Mucosa of descending colon (tissue), 3 donors: Measurements from ENCODE around the gene SHISAL1. TPM values are rescaled to one million over a fixed set of nuclear protein-coding genes. Genes with fewer than 3 reads are reported as not detected.

Experiments used
- ATAC-seq: fragments of 200-7000 bp; cut with Tn5 transposase; one replicate; pipeline ENCODE4 v1.9.1; 2020; ENCODE audit warnings: mild to moderate bottlenecking, moderate library complexity
- DNase-seq, 3 donors: peaks; one replicate each; pipeline ENCODE4 v3.0.0-alpha.2; 2020
- H3K36me3 ChIP-seq: fragments of 200-600 bp; one replicate; pipeline ENCODE4 v1.8.0; 2021; ENCODE audit warnings: low read depth, mild to moderate bottlenecking
- H3K4me1 ChIP-seq: fragments of 200-600 bp; one replicate; pipeline ENCODE4 v1.8.0; 2021; ENCODE audit warnings: low read depth, mild to moderate bottlenecking
- H3K4me3 ChIP-seq: fragments of 200-600 bp; one replicate; pipeline ENCODE4 v1.8.0; 2021; ENCODE audit warnings: mild to moderate bottlenecking
- H3K9me3 ChIP-seq: fragments of 200-600 bp; one replicate; pipeline ENCODE4 v1.8.0; 2021; ENCODE audit warnings: mild to moderate bottlenecking
- intact Hi-C, 2 donors: fragments of 100-400 bp; cut with DNase I in 1 of 2; cut with micrococcal nuclease in 1 of 2; formaldehyde crosslinking; loops; one replicate each; pipeline versions ENCODE4 v1.11.0 to v1.11.1; 2022; cut with DNase I, micrococcal nuclease
- total RNA-seq, 3 donors: library from RNA; stranded (reverse); fragmentation: NEBNext Ultra II Directional in 2 of 3; extraction: Animal tissue kit (Norgen Biotek cat#: 25700) in 2 of 3; gene quantifications; one replicate each; pipeline versions ENCODE4 v1.2.1 to v1.2.4, GENCODE V29; 2021 to 2023
- TF ChIP-seq, protein P1 (sequence below): fragments of 200-600 bp; IDR thresholded peaks from one replicate; pipeline ENCODE4 v1.8.0; 2022; ENCODE audit warnings: antibody characterized with exemption, mild to moderate bottlenecking
- donor health status: DM: no; HTN: no; CAD: no; lungs with moderate emphysema.
- donor health status: DM: no; HTN: no; CAD: no.
- donor health status: DM: no; HTN: yes; CAD: no.

The SHISAL1 gene
- total RNA-seq, 3 donors from 2014 or later: 0.38 to 34.3 (median 1.1) TPM

- Histone ChIP-seq H3K4me3 (no peak overlapping the region), H3K36me3 (no peaks in the 10 kb centered on the region), H3K4me1 (no peaks in the 10 kb centered on the region), H3K9me3 (no peaks in the 10 kb centered on the region)
- TF ChIP-seq, protein P1, sequence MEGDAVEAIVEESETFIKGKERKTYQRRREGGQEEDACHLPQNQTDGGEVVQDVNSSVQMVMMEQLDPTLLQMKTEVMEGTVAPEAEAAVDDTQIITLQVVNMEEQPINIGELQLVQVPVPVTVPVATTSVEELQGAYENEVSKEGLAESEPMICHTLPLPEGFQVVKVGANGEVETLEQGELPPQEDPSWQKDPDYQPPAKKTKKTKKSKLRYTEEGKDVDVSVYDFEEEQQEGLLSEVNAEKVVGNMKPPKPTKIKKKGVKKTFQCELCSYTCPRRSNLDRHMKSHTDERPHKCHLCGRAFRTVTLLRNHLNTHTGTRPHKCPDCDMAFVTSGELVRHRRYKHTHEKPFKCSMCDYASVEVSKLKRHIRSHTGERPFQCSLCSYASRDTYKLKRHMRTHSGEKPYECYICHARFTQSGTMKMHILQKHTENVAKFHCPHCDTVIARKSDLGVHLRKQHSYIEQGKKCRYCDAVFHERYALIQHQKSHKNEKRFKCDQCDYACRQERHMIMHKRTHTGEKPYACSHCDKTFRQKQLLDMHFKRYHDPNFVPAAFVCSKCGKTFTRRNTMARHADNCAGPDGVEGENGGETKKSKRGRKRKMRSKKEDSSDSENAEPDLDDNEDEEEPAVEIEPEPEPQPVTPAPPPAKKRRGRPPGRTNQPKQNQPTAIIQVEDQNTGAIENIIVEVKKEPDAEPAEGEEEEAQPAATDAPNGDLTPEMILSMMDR: no peak
- ATAC-seq (no peak), DNase-seq (no peak)
- intact Hi-C loops: no loop called here
Observed at GRCh38 chr22:44284711-44285110, 28.0 kb downstream of the SHISAL1 start.

- intact Hi-C loops: no loop called here
- TF ChIP-seq, protein P1: no peak
- DNase-seq (peak in 1 of 3 donors; percentile 25), ATAC-seq (no peak)
- H3K4me1 ChIP-seq: no peaks in the 10 kb centered on the region
- H3K36me3 ChIP-seq: no peaks in the 10 kb centered on the region
- H3K9me3 ChIP-seq: no peaks in the 10 kb centered on the region
- no peak overlapping the region for H3K4me3 ChIP-seq
Observed at GRCh38 chr22:44281768-44282637, 30.7 kb downstream of the SHISAL1 start.

GRCh38 chr22:44280665-44281188 lies 32.0 kb downstream of the SHISAL1 start:
- peak in 1 of 3 donors; percentile 30 for DNase-seq
- Histone ChIP-seq H3K9me3 (no peaks in the 10 kb centered on the region), H3K4me3 (no peak overlapping the region), H3K4me1 (no peaks in the 10 kb centered on the region), H3K36me3 (no peaks in the 10 kb centered on the region)
- TF ChIP-seq, protein P1: no peak
- ATAC-seq: no peak
- intact Hi-C loops: no loop called here

GRCh38 chr22:44279069-44279360 lies 33.7 kb downstream of the SHISAL1 start:
- no peak for ATAC-seq
- DNase-seq: peak in 1 of 3 donors; percentile 27
- H3K4me1 ChIP-seq: no peaks in the 10 kb centered on the region
- H3K36me3 ChIP-seq: no peaks in the 10 kb centered on the region
- intact Hi-C loops: no loop called here
- TF ChIP-seq, protein P1: no peak
- H3K9me3 ChIP-seq: no peaks in the 10 kb centered on the region
- H3K4me3 ChIP-seq: no peak overlapping the region

- ATAC-seq (no peak), DNase-seq (peak in 1 of 3 donors; percentile 22)
- TF ChIP-seq, protein P1: no peak
- no peaks in the 10 kb centered on the region for H3K4me1 ChIP-seq
- H3K36me3 ChIP-seq: no peaks in the 10 kb centered on the region
- H3K9me3 ChIP-seq: no peaks in the 10 kb centered on the region
- H3K4me3 ChIP-seq: no peak overlapping the region
- intact Hi-C loops: no loop called here
Observed at GRCh38 chr22:44278243-44279068, 34.3 kb downstream of the SHISAL1 start.
